Activated T-helper 1 cell treated with Interleukin-2 at 50 U/mL for 16 hours (primary cell): ENCODE data around the gene SLC25A25.
A peak's percentile ranks its signal among the peaks of the same experiment; 100 is the strongest.
"Not testable (repeated sequence)": the region's sequence is repeated elsewhere in the genome, so short reads cannot be mapped to it uniquely, and the experiment has no call there.

Source experiments
- DNase-seq: peaks from one replicate; pipeline ENCODE4 v3.0.0-alpha.2; 2020; ENCODE audit warnings: low read depth

Gene SLC25A25

DNA sequence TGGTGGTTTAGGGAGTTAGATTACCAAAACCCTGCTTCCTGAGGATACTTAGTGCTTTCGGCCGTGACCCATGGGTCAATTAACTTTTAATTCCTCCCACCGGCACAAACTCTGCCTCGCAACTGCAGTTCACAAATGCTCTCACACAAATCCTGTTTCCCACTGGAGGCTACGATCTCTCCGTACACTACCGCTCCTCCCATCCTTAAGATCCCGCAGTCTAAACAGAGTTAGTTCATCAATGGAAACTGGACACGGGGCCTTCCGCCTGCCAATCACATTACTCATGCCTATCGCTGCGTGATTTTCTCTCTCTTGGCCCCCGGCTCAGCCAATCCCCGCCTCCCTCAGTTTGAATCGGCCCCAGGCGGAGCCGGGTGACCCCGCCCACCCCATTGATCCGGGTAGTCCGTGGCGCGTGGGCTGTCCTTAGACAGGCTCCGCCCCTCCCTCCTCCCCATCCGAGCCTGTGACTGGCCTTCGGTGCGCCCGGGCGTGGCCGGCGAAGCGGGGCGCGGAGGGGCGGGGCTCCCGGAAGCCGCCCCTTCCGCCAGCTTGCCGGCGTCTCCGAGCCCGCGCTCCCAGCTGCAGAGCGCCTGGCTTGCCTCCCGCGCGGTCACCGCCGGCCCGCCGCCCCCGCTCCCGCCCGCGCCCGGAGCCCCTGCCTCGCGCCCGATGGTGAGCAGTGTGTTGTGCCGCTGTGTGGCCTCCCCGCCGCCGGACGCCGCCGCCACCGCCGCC lies at the start of gene SLC25A25:
Gene SLC25A25, plus strand, starts transcription at position 588 of the 741 bp plus-strand sequence. Its CDS starts 88 bp downstream, at position 676.
- DNase-seq: peak; percentile 100

DNA sequence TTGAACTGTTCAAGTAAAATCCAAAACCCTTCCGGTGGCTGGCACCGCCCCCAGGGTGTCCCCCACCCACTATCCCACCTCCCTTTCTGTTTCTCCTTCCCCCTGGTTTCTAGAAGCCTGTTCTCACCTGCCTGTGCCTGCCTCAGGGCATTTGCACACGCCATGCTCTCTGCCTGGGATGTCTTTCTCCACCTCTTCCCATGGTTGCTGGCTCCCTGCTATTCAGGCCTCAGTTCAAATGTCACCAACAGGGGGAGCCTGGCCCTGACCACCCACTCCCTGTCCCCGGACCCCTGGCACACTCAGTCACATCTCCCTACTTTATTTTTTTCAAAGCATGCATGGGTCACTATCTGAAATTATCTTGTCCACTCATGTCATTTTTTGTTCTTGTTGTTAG lies 47.3 kb upstream of the SLC25A25 start:
- no peak for DNase-seq

DNA sequence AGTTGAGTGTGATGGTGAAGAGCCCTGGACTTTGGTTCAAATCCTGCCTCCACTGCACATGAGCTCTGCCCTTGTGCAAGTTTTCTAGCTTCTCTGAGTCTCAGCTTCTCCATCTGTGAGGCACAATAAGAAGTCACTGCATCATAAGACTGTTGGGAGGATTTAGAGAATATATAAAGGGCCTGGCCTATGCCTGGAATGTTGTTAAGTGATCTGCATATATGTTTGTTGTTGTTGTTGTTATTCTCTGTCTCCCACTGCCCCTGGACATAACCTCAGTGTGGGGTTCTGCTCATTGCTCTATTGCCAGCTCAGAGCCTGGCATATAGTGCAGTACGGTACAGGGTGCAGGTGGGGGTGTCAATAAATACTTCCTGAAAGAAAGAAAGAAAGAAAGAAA lies 46.9 kb upstream of the SLC25A25 start:
- no peak for DNase-seq

DNA sequence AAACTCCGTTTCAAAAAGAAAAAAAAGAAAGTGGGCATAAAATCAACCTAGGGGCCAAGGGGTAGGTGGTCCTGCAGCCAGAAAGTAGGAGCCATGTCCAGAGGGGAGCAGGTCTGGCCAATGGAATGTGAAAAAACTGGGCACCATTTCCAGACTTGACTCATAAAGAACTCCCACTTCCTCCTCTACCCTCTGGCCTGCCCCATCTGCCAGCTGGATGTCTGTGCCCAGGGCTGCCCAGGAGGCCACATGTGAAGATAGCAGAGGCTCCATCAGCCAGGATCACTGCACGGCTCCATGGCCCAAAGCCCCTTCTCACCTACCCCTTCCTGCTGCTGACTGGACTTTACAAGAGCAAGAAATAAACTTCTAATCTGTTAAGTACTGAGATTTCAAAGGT lies 45.1 kb upstream of the SLC25A25 start:
- no peak for DNase-seq

DNA sequence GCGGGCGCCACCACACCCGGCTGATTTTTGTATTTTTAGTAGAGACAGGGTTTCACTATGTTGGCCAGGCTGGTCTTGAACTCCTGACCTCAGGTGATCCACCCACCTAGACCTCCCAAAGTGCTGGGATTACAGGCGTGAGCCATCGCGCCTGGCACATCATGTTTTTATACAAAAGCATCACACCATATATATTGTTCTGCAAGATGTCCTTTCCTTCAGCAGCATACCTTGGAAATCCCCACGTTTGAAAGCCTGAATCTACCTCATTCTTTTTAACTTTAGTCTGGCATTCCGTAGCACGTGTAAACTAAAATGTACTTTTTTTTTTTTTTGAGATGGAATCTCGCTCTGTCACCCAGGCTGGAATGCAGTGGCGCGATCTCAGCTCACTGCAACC lies 44.4 kb upstream of the SLC25A25 start:
- not testable (repeated sequence) for DNase-seq

DNA sequence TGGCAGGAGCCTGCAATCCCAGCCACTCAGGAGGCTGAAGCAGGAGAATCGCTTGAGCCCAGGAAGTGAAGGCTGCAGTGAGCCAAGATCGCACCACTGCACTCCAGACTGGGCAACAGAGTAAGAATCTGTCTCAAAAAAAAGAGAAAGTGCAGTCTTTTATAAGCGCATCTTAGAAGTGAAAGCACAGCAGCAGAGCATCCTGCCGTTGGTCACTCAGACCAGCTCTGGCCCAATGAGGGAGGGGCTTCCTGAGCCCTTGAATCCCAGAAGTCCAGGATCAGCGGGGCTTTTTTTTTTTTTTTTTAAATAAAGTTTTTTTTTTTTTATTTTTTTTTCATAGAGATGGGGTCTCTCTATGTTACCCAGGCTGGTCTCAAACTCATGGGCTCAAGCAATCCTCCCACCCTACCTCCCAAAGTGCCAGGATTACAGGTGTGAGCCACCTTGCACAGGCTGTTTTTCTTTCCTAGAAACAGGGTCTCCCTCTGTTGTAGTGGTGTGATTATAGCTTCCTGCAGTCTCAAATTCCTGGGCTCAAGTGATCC lies 43.2 kb upstream of the SLC25A25 start:
- no peak for DNase-seq

DNA sequence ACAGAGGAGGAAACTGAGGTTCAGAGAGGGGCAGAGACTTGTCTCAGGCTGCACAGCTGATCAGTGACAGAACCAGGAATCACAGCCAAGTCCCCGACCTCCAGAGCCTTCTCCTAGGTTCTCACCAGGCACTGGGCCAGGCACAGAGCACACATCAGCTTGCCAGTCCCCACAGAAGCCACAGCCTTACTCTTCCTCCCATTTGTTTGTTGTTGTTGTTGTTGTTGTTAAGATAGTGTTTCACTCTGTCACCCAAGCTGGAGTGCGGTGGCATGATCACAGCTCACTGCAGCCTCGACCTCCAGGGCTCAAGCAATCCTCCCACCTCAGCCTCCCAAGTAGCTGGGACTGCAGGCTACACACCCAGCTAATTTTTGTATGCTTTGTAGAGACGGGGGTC lies 42.3 kb upstream of the SLC25A25 start:
- DNase-seq: no peak

DNA sequence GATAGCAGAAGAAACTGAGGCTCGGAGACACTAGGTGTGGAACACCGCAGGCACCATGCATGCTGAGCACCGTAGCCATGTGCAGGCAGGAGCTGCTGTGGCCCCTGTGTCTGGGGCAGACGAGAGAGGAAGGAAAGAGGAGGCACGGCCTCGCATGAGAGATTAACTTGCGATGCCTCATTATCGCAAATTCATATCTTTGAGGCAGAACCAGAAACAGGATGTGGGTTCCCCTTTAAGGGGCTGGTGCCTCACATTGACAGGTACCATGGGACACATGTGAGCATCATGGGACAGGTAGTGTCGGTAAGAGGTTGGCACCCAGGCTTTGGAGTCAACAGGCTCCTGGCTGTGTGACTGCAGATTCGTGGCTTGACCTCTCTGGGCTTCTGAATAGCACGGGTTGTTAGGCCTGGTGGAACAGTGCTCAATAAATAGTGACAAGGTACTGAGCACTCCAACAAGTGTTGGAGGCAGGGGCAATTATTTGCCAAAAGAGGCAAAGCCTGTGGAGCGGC lies 41.7 kb upstream of the SLC25A25 start:
- peak; percentile 73 for DNase-seq

DNA sequence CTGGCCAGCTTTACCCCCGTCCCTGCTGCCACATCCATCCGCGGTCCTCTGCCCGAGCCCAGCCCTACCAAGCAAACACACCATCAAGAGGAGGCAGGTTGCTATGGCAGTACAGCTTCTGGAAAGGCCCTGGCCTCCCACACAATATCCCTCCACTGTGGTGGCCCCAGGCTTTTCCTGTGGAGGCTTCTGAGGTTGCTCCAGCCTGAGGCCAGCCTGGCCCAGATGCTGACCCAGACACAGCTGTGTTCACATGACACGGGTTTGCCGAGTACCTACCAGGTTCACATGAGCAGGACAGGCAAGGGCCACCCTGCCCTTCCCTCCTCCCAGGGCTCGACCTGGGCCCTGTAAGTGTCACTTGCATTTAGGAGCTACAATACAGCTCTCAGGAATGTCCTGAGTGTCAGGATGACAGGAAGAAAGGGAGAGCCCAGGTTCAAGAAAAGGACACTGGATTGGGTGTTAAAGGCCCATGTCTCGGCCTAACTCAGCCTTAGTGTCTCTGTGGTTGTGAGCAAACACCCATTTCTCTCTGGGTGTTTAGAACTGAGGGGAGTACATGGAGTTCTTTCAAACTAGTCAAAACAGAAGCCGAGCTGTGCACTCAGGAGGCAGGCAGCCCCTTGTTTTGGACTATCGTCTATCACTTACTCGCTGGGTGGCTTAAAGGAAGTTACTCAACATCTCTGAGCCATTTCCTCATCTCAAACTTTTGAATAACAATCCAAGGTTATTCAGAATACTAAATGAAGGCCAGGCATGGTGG lies 41.1 kb upstream of the SLC25A25 start:
- DNase-seq: no peak

DNA sequence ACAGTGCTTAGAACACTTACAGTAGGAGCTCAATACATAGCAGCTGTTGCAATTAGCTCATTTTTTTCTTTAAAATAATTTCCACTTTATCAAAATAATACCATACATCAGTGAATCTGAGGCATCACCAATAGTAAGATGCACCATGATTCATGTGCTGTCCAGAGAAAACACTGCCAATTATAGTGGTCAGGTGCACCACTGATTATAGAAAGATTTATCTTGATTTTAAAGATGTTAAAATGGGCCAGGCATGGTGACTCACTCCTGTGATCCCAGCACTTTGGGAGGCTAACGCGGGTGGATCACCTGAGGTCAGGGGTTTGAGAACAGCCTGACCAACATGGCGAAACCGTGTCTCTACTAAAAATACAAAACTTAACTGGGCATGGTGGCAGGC lies 40.3 kb upstream of the SLC25A25 start:
- DNase-seq: no peak

DNA sequence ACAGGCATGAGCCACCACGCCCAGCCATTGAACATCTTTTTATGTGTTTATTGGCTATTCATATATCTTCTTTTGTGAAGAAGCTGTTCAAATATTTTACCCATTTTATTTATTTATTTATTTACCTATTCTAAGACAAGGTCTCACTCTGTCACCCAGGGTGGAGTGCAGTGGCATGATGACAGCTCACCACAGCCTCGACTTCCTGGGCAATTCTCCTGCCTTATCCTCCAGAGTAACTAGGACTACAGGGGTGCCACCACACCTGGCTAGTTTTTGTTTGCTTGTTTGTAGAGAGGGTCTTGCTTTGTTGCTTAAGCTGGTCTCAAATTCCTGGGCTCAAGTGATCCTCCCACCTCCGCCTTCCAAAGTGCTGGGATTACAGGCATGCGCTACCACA lies 34.4 kb upstream of the SLC25A25 start:
- no peak for DNase-seq

DNA sequence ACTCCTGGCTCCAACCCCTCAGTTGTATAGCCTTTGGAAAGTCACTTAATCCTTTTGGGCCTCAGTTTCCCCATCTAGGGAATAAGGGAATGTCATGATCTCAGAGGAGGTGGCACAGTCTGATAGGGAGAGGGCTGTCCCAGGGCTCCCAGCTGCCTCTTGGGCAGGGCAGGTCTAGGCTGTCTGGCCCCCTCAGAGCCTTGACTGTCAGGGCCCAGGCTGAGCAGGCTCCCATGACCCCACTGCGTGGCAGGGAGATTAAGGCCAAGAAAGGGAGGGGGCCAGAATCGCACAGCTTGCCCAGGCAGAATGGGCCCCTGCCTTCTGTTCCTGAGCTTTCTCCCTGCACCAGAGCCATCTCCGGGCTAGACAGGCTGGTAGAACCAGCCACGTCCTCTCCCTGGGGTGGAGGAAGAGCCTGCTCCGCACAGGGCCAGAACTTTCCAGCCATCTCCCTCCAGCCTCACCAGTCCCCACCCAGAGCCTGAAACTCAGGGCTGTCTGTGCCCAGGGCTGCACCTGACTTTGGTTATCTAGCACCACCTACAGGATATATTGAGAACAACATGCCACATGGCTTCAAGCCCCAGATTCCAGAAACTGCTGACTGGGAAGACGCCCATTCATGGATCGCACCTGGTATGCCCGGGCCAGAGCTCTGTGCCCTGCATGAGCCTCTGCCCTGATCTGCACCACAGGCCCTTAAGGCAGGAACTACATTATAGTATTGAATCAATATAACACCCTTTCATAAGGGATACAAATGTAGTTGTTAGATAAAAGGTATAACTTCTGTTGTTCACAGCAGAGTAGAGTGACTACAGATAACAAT lies 33.0 kb upstream of the SLC25A25 start:
- DNase-seq: peak; percentile 37

DNA sequence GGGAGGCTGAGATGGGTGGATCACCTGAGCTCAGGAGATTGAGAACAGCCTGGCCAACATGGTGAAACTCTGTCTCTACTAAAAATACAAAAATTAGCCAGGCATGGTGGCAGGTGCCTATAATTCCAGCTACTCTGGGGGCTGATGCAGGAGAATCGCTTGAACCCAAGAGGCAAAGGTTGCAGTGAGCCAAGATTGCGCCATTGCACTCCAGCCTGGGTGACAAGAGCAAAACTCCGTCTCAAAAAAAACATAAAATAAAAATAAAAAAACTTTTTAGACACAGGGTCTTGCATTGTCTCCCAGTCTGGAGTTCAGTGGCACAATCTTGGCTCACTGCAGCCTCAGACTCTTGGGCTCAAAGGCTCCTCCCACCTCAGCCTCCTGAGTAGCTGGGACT lies 31.5 kb upstream of the SLC25A25 start:
- DNase-seq: not testable (repeated sequence)

DNA sequence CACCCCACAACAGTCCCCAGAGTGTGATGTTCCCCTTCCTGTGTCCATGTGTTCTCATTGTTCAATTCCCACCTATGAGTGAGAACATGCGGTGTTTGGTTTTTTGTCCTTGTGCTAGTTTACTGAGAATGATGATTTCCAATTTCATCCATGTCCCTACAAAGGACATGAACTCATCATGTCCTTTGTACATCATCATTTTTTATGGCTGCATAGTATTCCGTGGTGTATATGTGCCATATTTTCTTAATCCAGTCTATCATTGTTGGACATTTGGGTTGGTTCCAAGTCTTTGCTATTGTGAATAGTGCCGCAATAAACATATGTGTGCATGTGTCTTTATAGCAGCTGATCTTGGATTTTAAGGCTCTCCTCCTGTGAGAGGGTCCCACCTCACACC lies 27.2 kb upstream of the SLC25A25 start:
- not testable (repeated sequence) for DNase-seq

DNA sequence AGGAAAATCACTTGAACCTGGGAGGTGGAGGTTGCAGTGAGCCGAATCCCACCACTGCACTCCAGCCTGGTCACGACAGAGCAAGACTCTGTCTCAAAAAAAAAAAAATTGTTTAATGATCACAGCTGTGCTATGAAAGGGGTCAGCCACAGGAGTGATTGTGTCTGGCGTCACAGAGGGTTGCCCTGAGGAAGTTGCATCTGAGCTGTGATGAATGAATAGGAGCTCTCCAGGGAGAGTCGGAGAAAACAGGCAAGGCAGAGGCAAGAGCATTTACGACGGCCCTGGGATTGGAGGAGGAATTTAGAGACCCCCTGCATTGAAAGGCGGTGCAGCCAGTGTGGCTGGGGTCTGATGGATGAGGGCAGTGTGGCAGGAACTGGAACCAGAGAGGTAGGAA lies 26.0 kb upstream of the SLC25A25 start:
- no peak for DNase-seq

DNA sequence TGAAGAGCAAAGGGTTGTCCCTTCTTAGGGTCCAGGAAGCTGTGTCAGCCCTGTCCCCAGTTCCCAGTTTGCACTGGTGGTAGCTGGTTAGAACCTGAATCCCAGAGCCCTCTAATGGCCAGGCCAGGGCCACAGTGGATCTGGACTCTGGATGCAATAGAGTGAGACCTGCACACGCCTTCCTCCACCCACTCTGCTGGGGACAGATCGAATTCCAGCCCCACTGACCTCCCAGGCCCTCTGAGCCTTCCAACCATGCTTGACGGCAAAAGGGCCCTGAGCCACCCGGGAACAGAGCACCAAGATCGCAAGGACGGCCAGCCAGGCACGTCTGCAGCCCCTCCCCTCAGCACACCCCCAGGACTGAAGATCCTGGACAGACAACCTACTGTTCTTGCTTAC lies 24.6 kb upstream of the SLC25A25 start:
- DNase-seq: no peak

DNA sequence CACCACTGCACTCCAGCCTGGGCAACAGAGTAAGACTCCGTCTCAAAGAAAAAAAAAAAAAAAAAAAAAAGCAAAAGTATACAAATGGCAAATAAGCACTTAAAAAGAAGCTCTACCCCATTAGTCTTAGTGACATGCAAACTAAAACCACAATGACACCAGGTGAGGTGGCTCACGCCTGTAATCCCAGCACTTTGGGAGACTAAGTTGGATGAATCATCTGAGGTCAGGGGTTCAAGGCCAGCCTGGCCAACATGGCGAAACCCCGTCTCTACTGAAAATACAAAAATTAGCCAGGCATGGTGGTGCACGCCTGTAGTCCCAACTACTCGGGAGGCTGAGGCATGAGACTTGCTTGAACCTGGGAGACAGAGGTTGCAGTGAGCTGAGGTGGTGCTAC lies 22.6 kb upstream of the SLC25A25 start:
- not testable (repeated sequence) for DNase-seq

DNA sequence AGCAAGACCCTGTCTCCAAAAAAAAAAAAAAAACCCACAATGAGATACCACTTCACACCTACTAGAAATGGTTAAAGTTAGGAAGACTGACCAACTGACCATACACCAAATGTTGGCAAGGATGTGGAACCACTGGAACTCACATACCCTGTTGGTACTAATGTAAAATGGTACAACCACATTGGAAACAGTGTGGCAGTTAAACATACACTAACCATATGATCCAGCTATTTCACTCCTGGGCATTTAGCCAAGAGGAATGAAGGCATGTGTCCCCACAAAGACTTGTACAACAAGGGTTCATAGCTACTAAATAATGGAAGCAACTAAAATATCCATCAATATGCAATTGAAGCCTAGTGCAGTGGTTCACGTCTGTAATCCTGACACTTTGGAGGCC lies 22.2 kb upstream of the SLC25A25 start:
- no peak for DNase-seq

DNA sequence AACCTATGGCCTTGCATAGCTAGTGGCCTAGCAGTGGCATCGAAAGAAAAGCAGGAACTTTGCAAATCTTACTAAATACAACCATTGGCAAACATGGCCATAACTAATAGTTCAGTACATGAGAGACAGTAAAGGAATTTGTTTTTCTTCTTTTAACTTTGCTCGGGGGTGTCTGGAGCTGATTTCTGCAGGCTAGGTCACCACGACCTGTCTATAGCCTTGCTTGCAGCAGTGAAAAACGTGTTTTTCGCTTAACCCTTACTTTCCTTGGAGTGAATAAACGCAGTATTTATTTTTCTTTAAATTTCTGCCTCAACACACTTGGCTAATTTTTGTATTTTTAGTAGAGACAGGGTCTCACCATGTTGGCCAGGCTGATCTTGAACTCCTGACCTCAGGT lies 20.8 kb upstream of the SLC25A25 start:
- DNase-seq: no peak

DNA sequence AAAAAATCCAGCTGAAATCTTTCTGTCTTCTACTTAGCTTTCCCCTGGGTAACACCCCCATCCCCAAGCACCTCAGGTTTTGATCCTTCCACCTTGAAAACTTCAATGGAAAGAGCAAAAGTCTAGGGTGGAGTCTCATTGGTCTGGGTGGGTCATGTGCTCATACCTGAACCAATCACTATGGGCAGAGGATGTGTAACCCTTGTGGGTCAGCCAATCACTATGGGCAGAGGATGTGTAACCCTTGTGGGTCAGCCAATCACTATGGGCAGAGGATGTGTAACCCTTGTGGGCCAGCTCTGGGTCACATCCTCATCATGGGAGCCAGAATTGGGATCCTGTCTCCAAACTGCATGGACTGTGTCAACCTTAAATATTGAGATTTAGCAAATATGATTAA lies 19.4 kb upstream of the SLC25A25 start:
- DNase-seq: no peak

DNA sequence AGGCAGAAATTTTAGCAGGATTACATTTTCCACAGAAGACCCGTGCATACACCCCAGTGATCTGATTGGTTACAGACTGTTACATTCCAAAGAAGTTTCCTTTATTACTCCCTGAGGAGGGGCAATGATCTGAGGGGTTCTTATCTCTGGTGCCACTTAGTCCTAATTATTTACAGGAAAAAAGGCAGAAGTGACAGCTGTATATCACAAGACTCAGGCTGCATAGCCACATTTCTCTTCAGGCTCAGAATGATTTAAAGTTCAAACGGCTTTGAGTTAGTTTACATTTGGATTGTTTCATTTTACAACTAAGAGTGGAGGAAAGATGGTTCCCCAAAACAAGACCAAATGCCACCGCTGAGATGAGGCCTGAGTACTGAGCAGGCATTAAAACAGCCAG lies 18.2 kb upstream of the SLC25A25 start:
- DNase-seq: no peak
